ENCODE results near the gene RAMACL.
"Not testable (repeated sequence)": the region's sequence is repeated elsewhere in the genome, so short reads cannot be mapped to it uniquely, and the experiment has no call there.

The RAMACL gene

DNA sequence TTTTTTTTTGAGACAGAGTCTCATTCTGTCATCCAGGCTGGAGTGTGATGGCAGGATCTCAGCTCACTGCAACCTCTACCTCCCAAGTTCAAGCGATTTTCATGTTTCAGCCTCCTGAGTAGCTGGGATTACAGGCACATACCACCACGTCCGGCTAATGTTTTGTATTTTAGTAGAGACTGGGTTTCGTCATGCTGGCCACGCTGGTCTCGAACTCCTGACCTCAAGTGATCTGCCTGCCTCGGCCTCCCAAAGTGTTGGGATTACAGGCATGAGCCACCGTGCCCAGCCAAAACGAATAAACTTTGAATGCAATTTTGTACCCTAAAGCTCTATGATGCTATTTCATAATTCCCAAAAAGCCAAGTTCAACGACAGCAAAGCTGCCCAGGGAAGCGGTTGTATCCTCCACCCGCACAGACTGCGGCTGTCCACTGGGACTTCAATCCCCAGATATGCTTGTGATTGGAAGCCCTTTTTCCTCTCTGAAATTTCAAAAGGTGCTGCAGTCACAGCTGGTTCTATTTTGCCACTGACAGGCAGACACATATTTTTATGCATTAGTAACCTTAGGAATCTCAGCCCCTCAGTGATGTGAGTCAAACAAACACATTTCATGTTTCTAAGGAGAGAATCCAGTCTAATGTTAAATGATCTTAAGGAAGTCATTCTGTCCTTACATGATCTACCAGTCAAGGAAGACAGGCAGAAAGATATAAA, 8.7 kb upstream of the RAMACL start:
- no peak for DNase-seq

DNA sequence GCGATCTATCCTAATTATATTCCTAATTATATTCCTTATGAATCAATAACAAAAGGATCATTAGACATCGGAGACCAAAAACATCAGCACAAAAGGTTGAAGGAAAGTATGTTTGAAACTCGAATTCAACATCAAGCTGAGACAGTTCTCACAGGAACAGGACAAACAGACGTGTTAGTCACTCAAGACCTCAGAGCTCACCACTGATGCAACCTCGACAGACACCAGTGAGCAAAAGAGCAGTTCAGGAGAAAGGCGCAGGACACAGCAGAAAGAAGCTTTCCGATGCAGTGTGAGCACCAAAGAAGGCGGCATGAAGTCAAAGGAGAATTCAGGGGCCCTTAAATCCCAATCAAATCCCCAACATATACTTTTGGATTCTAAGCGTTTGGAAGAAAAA, 6.3 kb upstream of the RAMACL start:
- DNase-seq: no peak

DNA sequence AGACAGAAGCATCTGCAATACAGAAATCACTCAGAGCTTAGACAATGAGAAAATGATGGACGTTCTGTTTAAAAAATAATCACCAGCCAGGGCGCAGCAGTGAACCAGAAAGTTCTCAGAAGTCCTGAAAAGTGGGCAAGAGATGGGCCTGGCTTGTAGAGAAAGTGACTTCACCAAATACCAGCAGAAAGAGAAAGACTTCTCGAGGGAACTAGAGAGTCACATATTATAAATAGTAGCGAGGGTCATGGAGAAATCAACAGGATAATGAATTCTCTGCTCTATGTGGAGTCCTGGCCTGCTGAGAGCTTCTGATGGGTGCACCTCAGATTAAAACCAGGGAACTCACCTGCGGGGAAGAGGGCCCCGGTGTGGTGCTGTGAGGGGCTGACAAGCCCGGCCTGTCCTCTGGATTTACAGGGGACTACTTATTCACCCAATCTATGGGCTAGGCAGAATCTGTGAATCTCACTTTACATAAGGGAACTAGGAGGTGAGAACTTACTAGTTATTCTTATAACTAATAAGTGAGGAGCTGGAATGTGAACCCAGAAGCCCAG, 5.6 kb upstream of the RAMACL start:
- no peak for DNase-seq

DNA sequence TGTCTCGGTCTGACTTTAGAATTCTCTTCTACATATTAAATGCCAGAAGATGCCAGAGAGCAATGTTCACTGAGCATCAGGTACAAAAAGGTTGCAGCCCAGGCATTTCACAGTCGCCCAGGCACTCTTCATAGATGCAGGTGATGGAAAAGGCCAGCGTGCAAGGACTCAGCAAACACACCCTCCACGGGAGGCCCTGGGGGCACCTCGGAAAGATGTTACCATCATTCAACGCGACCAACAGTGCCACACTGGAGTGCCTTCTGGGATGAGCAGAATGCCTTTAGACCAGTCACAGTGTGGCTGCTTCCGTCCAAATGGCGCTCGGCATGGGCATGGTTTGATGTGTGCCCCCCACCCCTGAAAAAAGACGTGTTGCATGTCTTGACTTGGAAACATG, 4.5 kb upstream of the RAMACL start:
- DNase-seq: no peak

DNA sequence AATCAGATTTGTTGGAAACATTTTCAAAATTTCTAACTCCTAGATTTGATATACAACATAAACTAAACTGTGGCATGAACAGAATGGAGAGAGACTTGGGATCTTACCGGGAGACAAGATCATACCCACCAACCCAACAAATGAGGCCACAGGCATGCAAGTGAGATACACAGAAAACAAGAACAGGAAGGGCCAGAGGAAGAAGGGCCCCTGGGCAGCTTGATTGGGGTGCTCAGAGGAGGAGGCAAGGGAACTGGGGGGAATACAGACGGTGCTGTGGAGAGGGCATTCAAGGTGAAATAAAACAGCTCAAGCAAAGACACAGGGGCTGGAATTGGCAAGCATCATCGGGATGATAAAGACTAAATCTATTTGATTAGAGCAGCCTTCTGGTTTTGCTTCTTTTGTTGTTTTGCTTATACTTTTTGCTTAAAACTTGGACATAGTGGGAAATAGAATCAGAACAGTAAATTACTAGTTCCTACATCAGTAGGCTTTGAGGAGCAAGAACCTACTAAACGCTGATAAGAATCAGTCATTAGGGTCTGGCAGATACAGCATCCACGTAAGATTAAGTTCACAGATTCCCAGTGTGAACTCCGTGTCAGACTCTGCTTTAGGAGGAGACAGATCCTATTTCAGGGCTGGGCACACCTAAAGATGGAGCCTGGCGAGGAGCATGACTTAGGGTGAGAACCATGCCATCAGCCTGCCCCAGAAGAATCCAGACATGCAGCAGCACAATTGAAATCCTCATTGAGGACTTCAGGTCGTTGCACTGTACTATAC, 3.5 kb upstream of the RAMACL start:
- no peak for DNase-seq

DNA sequence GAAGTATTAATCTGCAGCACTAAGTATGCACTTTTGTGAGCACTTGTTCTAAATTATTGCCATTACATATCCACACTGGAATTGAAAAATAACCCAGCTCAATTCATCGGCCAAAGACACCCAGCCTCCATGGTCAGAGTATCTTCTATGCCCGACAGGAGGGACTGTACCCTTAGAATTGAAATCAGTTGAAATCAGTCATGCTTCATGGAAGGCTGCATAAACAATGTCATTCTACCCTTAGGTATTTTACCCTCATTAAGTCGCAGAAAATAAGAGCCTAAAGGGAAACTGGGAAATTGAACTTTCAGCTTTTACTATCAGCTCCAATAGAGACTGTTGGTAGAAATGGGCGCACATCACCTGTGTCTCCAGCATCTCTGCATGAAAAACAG, 2.9 kb upstream of the RAMACL start:
- DNase-seq: no peak

DNA sequence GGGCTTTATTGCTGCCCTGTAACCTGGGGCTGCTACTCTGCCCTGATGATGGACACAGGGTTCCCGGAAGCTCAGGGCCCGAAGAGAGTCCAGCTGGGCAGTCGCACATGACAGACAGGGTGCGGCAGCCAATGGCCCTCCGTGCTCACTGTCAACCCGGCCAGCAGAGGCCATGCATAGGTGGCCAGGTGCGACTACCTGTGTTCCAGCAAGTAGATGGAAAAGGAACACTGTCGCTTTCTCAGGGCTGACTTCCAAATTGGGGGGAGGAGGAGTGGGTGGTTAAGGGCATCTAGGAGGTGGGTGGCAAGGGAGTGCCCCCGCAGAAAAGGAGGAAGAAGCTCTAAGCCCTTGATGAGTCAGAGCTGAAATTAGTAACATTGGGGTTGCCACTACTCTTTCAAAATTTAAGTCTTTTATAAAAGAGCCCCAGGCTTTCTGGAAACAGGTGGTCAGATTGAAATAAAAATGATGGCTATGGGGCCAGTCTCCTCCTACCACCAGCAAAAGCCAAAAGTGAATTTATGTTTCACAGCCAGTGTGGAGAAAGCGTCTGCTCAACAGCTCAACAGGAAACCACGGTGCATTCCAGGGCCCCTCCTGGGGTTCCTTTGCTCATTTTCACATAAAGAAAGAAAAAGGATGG, 2.3 kb upstream of the RAMACL start:
- peak; percentile 68 to 82 for DNase-seq

DNA sequence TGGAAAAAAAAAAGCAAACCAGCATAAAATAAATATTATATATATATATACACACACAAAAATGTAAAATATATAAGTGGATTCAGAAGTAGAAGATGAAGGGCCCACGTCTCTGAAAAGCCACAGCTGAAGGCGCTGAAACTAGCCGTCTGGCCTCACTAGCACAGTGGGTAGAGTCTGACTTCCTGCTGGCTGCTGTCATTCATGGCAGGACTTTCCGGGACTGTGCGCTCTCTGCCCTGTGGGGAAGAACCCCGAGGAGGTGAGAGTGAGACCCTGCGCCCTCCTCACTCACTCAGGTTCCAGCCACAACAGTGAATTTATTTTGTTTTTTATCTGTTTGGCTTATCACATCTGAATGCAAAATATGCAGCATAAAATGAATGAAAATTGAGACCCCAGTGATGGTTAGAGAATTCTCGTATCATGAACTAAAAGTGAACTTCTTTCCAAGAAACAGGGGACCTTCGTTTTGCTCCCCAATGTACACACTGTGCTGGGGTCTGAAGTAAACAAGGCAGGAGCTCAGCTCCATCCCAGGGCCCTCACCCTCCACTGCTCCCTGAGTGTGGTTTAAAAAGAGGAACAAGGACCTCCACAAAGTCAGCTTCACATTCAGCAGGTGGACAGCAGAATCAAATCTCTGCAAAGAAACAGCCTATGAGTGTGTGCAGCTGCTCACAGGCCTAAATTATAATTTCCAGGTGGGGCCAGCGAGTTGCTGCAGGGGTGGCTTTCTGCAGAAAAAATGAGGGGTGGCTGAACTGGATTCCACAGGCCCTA, 1.3 kb upstream of the RAMACL start:
- peak; percentile 77 to 84 for DNase-seq

DNA sequence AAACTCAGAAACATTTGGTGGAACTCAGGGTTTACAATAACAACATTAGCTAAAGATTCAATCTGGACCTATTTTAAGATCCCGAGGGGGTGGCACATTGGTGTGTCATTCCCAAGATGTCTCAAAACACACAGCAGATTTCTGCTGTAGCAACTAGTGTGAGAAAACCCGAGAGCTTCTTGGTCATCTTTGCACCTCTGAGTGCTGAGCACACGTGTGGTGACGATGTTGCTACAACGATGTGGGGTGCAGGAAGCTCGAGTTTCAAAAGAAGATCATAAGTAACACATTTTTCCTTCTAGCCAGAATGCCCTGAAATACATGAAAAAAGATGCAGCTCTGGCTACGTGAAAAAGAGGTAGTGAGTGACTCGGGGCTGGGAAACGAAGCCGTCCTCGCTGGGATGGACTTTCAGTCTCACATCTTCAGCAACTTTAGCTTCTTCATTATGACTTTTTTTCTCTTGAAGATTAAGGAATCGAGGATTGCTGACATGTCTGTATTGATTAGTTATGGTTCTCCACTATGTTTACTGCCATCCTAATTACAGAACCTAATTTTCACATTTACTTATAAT, 1.5 kb downstream of the RAMACL start:
- no peak for DNase-seq

DNA sequence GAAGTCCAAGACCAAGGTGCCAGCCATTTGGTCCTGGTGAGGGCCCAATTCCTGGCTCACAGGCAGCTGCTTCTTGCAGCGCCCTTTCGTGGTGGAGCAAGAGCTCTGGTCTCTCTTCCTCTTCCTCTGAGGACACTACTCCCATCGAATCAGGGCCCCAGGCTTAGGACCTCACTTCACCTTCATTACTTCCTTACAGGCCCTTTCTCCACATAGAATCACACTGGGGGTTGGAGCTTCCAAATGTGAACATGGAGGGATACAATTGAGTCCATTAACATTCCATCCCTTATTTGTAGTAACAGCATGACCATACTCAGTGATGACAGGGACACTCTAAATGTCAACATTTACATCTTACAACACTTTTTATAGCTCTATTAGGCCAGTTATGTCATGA, 2.3 kb downstream of the RAMACL start:
- DNase-seq: peak in 1 of 2 experiments; percentile 10

DNA sequence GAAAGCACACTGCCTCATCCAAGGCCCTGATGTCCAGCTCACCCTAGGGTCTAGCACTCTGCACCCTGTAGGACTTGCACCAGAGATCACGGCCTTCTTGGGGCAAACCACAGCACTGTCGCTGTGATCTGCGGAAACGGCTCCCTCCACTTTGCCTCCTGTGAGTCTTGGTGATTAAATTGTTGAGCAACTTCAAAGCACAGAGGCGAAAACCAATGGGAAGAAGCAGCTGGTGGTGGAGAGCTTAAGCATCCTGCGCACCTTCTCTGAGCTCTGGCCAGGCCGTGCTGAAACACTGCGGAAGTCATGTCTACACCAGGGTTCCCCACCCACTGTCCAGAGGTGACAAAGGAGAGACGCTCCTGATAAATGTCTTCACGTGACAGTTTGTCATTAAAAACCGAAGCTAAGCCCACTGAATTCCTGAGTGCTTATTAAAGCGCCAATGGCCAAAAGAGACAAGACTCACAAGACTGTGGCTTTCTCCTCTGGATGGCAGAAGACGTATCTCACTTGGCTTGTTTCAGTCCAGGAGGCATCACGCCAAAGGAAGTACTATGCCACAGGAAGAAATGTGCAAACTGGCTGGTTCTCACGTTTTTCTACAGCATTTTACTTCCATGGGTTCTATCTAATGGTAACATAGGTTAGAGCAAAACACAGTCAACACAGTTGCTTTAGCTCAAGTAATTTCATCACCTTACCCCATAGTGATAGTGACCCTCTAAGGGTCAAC, 3.1 kb downstream of the RAMACL start:
- peak; percentile 35 to 46 for DNase-seq

DNA sequence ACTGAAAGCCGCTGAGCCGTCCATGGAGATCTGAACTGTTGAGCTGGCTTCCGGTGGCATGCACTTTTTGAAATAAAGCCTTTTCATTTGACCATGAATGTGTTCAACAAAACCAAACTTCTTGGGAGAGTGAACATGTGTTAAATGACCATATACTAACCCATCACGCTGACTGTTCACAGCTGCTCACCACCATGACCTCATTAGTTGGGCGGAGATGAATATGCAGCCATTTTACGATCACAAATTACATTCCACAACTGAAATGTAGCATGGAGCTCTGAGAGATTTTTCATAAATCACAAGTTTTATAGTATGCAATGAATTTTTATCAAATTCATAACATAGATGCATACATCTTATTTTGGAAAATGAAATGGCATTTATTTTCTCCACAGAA, 4.2 kb downstream of the RAMACL start:
- DNase-seq: no peak

DNA sequence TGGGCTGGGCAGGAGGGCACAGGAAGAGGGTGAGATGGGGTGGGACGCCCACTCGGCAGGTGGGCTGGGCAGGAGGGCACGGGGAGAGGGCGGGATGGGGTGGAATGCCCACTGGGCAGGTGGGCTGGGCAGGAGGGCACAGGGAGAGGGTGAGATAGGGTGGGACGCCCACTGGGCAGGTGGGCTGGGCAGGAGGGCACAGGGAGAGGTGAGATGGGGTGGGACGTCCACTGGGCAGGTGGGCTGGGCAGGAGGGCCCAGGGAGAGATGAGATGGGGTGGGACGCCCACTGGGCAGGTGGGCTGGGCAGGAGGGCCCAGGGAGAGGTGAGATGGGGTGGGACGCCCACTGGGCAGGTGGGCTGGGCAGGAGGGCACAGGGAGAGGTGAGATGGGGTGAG, 4.7 kb downstream of the RAMACL start:
- not testable (repeated sequence) for DNase-seq

DNA sequence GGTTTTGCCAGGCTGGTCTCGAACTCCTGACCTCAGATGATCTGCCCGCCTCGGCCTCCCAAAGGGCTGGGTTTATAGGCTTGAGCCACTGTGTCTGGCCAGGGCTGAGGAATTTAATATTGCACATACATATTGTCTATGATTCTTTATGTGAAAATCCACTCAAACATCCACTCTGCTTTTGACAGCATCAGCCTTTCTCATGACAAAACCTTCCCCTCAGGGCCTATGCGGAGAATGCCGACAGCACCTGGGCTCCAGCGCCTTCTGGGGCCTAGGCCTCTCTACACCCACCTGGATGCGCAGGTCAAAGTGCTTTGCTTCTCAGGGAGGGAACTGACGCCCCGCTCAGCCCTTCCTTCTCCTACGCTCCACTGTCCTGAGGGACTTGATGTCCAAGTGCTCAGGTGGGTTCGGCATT, 5.4 kb downstream of the RAMACL start:
- no peak for DNase-seq

DNA sequence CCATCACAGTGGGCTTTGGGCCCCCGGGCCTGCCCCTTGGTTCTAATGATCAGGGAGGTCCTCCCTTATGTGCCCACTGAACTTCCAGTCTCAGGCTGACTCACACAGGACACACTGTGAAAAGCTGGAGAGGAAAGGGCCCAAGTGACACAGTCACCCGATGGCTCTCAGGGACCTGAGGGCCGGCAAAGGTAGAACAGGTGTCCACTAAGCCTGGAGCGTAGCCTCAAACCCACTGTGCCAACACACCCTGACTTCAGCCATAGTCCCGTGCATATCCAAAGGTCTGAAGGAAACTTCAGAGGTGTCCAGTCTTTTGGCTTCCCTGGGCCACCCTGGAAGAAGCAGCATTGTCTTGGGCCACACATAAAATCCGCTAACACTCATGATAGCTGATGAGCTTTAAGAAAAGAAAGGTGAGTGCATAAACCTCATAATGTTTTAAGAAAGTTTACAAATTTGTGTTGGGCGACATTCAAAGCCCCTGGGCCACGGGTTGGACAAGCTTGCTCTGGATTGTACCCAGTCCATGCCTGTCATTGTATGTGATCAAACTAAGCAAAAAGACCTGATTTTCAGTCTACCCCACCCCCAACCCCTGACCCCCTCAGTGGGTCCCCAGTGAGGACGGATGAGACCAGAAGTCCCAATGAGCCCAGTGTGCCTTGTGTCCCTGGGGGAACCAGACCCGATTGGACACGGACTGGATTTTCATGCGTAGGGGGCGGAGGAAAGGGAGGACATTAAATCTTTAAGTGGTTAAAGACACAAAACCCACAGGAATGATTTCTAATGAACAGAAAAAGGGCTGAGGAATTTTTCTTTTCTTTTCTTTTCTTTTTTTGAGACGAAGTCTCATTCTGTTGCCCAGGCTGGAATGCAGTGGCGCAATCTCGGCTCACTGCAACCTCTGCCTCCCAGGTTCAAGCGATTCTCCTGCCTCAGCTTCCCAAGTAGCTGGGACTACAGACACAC, 6.1 kb downstream of the RAMACL start:
- DNase-seq: no peak

DNA sequence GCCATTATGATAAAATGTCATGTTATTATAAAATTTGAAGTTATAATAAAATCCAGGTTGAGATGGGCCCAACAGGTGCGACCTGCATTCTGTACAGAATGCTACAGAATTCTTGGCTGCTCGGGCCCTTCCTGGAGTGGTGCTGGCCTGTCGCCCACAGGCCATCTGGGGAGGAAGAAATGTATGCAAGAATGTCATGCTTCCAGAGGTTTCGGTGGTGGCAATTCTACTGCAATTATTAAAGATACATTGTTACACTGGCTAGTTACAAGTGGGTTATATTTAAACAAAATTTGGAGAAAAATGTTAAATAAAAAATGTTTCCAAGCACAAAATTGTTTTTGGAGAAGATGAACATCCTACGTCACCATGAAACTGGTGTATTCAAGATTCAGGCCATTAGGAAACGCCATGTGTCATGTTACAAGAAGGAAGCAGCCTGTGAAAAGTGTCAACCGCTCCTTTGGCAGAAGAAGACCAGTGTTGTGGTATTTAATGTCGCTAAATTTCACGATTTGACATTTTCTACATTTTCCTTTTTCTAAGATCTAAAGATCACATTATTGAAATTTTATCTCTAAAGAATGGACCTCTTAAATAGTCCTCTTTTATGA, 7.1 kb downstream of the RAMACL start:
- no peak for DNase-seq

DNA sequence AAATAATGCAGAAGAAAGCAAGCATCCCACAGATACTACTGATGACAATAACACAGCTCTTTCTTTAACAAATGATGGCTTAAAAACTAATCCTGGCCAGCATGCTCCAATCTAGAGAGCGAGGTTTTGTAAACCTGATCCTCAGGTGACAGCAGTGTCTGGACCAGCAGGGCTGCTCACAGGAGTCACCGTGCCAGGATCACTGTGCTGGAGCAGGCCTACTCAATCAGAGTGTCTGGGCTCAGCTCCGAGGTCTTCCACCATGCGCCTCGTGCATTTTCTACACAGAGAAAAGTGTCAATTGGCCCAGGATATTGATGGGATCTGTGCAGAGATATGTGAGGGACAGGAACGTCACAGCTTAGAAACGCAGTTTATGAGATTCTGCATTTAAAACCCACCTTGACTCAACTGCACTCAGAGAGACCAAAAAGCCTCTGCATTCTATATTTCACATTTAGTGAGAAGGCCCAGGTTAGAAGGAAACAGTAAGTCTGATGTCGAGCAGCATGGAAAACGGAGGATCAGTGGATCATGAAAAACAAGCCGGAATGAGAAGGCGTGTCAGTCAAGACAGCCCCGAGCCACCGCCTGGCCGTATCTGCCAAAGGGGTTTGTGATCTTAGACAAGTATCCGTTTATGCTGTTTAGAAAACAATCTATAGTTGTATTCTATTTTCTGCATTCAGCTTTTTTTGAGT, 7.8 kb downstream of the RAMACL start:
- no peak for DNase-seq

DNA sequence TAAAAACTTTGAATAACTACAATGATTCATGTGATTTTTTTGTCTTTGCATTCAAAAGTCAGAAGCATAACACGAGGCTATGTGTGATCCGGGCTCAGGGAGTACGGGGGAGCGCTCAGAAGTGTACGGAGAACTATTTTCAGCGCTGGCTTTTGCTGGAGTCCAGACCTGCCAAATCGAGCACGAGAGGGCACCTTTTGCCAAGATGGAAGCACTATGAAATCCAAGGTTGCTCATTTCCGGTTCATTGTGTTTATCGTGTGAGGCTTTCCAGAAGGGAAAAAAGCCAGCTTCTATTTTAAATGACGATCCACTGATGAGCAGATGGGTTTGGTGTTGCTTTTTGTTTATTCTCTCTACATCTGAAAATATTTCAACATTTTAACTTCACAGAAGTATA, 11.3 kb downstream of the RAMACL start:
- no peak for DNase-seq

DNA sequence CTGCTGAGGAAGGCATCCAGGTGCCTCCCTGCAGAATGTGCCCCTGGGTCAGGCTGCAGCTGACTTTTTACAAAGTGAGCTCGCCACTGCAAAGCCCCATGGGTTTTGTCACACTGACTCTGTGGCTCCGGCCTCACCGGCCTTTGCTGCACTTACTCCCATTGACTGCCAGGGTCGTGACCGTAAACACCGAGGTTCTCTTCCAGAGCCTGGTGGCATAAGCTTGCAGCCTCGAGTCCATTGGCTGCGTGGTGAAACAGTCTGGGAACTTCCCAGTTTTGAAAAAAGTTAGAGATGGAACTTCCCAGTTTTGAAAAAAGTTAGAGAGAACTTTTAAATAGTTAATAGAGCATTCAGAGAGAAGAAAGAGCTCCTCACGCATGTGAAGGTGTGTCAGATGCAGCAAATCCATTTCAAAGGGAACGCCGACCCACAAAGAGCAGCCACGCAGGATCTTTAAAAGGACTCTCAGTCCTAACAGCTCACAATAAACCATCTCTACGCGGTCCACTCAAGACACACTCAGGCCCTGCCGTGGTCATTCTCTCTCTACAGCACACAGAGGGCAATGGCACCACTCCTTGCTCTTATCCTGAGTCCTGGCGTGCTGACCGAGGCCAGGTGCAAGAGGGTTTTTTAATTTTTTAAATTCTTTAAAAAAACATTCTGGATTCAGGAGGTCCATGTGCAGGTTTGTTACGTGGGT, 12.8 kb downstream of the RAMACL start:
- DNase-seq: no peak
